Measurements from ENCODE around the gene CDH22. TPM values are rescaled to one million over a fixed set of nuclear protein-coding genes. Genes with fewer than 3 reads are reported as not detected.

The CDH22 gene, protein sequence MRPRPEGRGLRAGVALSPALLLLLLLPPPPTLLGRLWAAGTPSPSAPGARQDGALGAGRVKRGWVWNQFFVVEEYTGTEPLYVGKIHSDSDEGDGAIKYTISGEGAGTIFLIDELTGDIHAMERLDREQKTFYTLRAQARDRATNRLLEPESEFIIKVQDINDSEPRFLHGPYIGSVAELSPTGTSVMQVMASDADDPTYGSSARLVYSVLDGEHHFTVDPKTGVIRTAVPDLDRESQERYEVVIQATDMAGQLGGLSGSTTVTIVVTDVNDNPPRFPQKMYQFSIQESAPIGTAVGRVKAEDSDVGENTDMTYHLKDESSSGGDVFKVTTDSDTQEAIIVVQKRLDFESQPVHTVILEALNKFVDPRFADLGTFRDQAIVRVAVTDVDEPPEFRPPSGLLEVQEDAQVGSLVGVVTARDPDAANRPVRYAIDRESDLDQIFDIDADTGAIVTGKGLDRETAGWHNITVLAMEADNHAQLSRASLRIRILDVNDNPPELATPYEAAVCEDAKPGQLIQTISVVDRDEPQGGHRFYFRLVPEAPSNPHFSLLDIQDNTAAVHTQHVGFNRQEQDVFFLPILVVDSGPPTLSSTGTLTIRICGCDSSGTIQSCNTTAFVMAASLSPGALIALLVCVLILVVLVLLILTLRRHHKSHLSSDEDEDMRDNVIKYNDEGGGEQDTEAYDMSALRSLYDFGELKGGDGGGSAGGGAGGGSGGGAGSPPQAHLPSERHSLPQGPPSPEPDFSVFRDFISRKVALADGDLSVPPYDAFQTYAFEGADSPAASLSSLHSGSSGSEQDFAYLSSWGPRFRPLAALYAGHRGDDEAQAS
- total RNA-seq, result not detected

DNA sequence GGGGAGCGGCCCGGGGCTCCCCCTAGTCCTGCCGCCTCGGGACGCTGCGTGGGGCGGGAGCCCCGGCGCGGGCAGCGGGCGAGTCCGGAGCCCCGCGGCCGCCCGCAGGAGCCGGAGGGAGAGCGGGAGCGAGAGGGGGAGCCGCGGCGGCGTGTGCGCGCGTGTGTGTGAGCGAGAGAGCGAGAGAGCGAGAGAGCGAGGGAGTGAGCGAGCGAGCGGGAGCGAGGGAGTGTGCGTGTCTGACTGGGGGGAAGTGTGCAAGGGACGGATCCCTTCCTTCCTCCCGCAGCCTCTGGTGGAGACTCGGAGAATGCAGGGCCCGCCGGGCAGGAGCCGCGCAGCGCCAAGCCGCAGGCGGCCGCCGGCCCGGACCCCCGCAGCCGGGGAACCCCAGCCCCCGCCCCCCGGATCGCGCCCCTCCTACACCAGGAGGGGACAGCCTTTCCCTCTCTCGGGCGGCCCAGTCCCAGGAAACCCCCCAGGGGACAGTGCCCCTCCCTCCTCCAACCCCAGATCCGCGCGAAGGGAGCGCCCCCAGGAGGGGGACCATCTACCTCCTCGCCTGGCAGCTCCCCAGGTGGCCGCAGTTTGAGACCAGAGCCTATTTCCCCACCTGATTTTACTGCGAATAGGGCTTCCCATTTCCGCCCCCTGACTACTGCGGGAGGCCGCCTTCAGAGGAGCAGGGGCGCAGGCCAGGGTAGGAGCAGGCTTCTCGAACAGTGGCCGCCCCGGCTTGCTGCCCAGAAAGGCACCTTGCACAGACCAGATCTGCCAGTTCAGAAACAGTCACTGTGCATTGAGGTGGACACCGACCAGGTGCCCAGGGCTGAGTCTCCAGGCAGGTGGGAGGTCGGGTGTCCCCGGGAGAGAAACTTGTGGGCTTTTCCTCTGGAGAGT, at the start of gene CDH22:
TSS of gene CDH22 (minus strand) at position 241 of the 900 bp plus-strand sequence. CDS start 57,204 bp downstream, outside the sequence.
- peaks cover 76% of the 10 kb centered on the region for H3K27me3 Mint-ChIP-seq
- CTCF ChIA-PET, result interaction anchor here (0.7 kb wide), 1 partner anchor 98 kb away, joined by 3 read pairs; the partner anchor contains the start of gene ELMO2

GRCh38 chr20:46357030-46357514, 48.8 kb upstream of the CDH22 start:
- H3K27ac Mint-ChIP-seq, result peak overlapping the region; percentile 47
- H3K4me3 Mint-ChIP-seq, result no peak overlapping the region
- DNase-seq, result no peak
- no peaks in the 10 kb centered on the region for H3K27me3 Mint-ChIP-seq
- ChIA-PET POLR2A (no interaction called here), CTCF (interaction anchor here (0.9 to 2.3 kb wide), 5 partner anchors 8 to 358 kb away, joined by 3 to 10 read pairs (median 3); no protein-coding TSS in a partner anchor)
- H3K4me1 Mint-ChIP-seq, result peaks cover 34% of the 10 kb centered on the region
- no peaks in the 10 kb centered on the region for H3K9me3 Mint-ChIP-seq
- peaks cover 25% of the 10 kb centered on the region for H3K36me3 Mint-ChIP-seq (ENCODE audit: low read depth)

More for the DNA sequence above, at the start of gene CDH22:
- POLR2A ChIA-PET, result no interaction called here
- Mint-ChIP-seq H3K4me3 (peak within 1 kb of the TSS; percentile 54), H3K4me1 (peaks cover 18% of the 10 kb centered on the region), H3K27ac (no peak within 1 kb of the TSS), H3K9me3 (no peaks in the 10 kb centered on the region), H3K36me3 (ENCODE audit: low read depth) (no peaks in the 10 kb centered on the region)
- DNase-seq, result peak; percentile 17

GRCh38 chr20:46356195-46357029, 48.1 kb upstream of the CDH22 start:
- ChIA-PET POLR2A (interaction anchor here (0.6 kb wide), 1 partner anchor 16 kb away, joined by 5 read pairs; no protein-coding TSS in a partner anchor), CTCF (interaction anchor here (0.8 to 1.1 kb wide), 5 partner anchors 9 to 357 kb away, joined by 3 to 4 read pairs (median 3); no protein-coding TSS in a partner anchor)
- peaks cover 27% of the 10 kb centered on the region for H3K4me1 Mint-ChIP-seq
- no peaks in the 10 kb centered on the region for H3K9me3 Mint-ChIP-seq
- no peak overlapping the region for H3K4me3 Mint-ChIP-seq
- no peak overlapping the region for H3K27ac Mint-ChIP-seq
- DNase-seq, result no peak
- no peaks in the 10 kb centered on the region for H3K27me3 Mint-ChIP-seq
- peaks cover 23% of the 10 kb centered on the region for H3K36me3 Mint-ChIP-seq (ENCODE audit: low read depth)

GRCh38 chr20:46355778-46356177, 47.5 kb upstream of the CDH22 start:
- peaks cover 24% of the 10 kb centered on the region for H3K4me1 Mint-ChIP-seq
- DNase-seq, result no peak
- H3K4me3 Mint-ChIP-seq, result no peak overlapping the region
- no peaks in the 10 kb centered on the region for H3K27me3 Mint-ChIP-seq
- ChIA-PET CTCF (interaction anchor here (0.7 to 1.1 kb wide), 5 partner anchors 10 to 356 kb away, joined by 3 to 4 read pairs (median 3); no protein-coding TSS in a partner anchor), POLR2A (interaction anchor here (0.6 kb wide), 1 partner anchor 15 kb away, joined by 5 read pairs; no protein-coding TSS in a partner anchor)
- H3K27ac Mint-ChIP-seq, result peak overlapping the region; percentile 58
- no peaks in the 10 kb centered on the region for H3K9me3 Mint-ChIP-seq
- H3K36me3 Mint-ChIP-seq (ENCODE audit: low read depth), result peaks cover 18% of the 10 kb centered on the region

DNA sequence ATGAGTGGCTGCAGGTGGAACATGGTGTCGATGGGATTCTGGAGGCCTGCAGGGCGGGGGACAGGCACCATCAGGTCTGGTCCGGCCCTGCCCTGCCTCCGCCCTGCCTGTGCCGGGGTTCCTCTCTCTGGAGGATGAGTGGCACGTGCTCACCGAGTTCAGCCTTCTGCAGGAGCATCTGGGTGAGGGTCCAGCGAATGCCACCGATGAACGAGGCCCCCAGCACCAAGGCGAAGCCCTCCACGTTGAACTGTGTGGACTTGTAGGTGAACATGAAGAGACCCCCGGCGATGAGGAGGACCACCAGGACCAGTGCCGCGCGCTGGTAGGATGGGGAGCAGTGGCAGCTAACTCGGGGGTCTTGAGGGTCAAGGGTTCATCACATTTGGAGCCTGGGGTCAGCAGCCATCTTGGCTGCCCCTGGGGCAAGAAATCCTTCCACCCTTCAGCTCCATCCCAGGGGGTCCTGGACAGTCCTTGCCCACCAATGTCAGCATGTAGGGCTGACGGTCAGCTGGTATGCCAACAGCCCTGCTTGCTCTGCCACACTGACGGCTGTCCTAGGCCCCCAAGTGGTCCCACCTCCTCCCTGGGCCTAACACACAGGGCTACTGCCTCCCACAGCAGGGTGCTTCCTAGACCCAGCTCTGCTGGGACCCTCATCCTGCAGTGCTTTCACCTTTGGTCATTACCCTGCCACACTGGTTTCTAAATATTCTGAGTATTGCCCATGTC, 46.8 kb upstream of the CDH22 start:
- H3K4me3 Mint-ChIP-seq, result no peak overlapping the region
- ChIA-PET CTCF (interaction anchor here (0.6 to 1.1 kb wide), 3 partner anchors 10 to 515 kb away, joined by 3 to 4 read pairs (median 4); no protein-coding TSS in a partner anchor), POLR2A (no interaction called here)
- H3K27ac Mint-ChIP-seq, result peak overlapping the region; percentile 58
- no peaks in the 10 kb centered on the region for H3K27me3 Mint-ChIP-seq
- H3K9me3 Mint-ChIP-seq, result no peaks in the 10 kb centered on the region
- peaks cover 18% of the 10 kb centered on the region for H3K36me3 Mint-ChIP-seq (ENCODE audit: low read depth)
- peaks cover 28% of the 10 kb centered on the region for H3K4me1 Mint-ChIP-seq
- DNase-seq, result no peak

- ChIA-PET POLR2A (no interaction called here), CTCF (no interaction called here)
- no peaks in the 10 kb centered on the region for H3K9me3 Mint-ChIP-seq
- peaks cover 22% of the 10 kb centered on the region for H3K4me1 Mint-ChIP-seq
- DNase-seq, result no peak
- no peaks in the 10 kb centered on the region for H3K27me3 Mint-ChIP-seq
- H3K4me3 Mint-ChIP-seq, result no peak overlapping the region
- H3K36me3 Mint-ChIP-seq (ENCODE audit: low read depth), result peaks cover 12% of the 10 kb centered on the region
- H3K27ac Mint-ChIP-seq, result no peak overlapping the region
These were observed 45.9 kb upstream of the CDH22 start for GRCh38 chr20:46354207-46354555.

GRCh38 chr20:46353500-46354206, 45.4 kb upstream of the CDH22 start:
- H3K27me3 Mint-ChIP-seq, result no peaks in the 10 kb centered on the region
- peaks cover 20% of the 10 kb centered on the region for H3K4me1 Mint-ChIP-seq
- CTCF ChIA-PET, result interaction anchor here (1.0 kb wide), 1 partner anchor 47 kb away, joined by 4 read pairs; no protein-coding TSS in a partner anchor
- no peaks in the 10 kb centered on the region for H3K9me3 Mint-ChIP-seq
- no peak overlapping the region for H3K27ac Mint-ChIP-seq
- POLR2A ChIA-PET, result no interaction called here
- DNase-seq, result no peak
- peaks cover 10% of the 10 kb centered on the region for H3K36me3 Mint-ChIP-seq (ENCODE audit: low read depth)
- H3K4me3 Mint-ChIP-seq, result no peak overlapping the region

GRCh38 chr20:46352370-46352938, 44.2 kb upstream of the CDH22 start:
- DNase-seq, result no peak
- Mint-ChIP-seq H3K27ac (no peak overlapping the region), H3K4me3 (no peak overlapping the region), H3K27me3 (no peaks in the 10 kb centered on the region), H3K36me3 (ENCODE audit: low read depth) (peaks cover 10% of the 10 kb centered on the region), H3K9me3 (no peaks in the 10 kb centered on the region), H3K4me1 (peaks cover 16% of the 10 kb centered on the region)
- POLR2A ChIA-PET, result no interaction called here
- CTCF ChIA-PET, result interaction anchor here (1.0 kb wide), 1 partner anchor 46 kb away, joined by 4 read pairs; no protein-coding TSS in a partner anchor

DNA sequence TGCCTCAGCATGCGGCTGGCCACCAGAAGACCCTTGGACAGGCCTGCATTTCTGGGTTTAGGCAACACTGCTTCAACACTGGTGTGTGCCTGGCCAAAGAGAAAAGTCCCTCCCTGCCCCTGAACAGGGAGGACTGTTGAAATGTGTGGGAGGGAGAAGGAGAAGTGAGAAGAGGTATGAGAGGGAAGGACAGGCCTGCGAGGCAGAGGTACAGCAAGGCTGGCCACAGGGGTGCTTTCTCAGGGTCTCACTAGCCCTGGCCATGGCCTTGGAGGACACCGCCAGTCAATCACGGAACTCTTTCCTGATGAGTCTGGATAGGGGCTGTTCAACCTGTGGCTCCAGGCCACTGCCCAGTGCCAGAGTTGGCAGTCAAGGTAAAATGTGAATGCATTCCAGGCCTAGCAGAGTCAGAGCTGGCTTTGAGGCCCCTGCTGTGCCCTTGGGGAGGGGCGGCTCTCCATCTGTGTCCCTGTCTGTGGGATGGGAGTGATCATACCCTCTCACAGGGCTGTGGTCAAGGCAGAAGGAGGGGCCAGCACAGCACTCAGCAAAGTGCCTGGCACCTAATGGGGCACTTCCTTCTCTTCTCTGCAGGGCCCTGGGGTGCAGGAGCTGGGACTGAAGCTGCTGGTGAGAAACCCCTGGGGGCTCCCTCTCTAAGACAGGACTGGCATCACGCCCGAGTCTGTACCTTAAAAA, 43.2 kb upstream of the CDH22 start:
- Mint-ChIP-seq H3K27me3 (no peaks in the 10 kb centered on the region), H3K4me1 (peaks cover 15% of the 10 kb centered on the region), H3K27ac (peak overlapping the region; percentile 42), H3K9me3 (no peaks in the 10 kb centered on the region), H3K4me3 (no peak overlapping the region), H3K36me3 (ENCODE audit: low read depth) (peaks cover 12% of the 10 kb centered on the region)
- ChIA-PET POLR2A (no interaction called here), CTCF (no interaction called here)
- DNase-seq, result no peak

DNA sequence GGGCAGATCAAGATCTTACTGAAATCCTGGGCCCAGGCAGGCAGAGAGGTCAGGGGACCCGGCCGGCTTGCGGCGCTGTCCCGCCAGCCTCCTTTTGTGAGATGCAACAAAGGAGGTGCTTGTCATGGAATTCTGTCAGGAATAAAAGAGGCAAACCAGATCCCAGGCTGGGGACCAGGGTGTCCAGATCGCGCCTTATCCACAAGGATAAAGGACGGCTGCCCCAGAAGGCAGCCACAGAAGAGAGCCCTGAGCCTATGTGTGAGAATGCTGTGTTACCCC, 42.6 kb upstream of the CDH22 start:
- H3K36me3 Mint-ChIP-seq (ENCODE audit: low read depth), result peaks cover 12% of the 10 kb centered on the region

More for the DNA sequence above, 42.6 kb upstream of the CDH22 start:
- ChIA-PET CTCF (no interaction called here), POLR2A (no interaction called here)
- Mint-ChIP-seq H3K27me3 (no peaks in the 10 kb centered on the region), H3K9me3 (no peaks in the 10 kb centered on the region), H3K27ac (no peak overlapping the region), H3K4me3 (no peak overlapping the region), H3K4me1 (peaks cover 15% of the 10 kb centered on the region)
- DNase-seq, result no peak

All from activated CD4-positive, alpha-beta T cell treated with anti-CD3 and anti-CD28 coated beads, Interleukin-2, amount 10 ng/mL, durations not matched to agents 7 days and 5 days (primary cell).